Suppressor macrophage (primary cell): ENCODE measurements around the gene SCAMP5.

Experiments
- DNase-seq, 4 experiments: peaks; one replicate each; pipeline ENCODE4 v3.0.0-alpha.2; 2020 to 2022

The SCAMP5 gene

GRCh38 chr15:74977599-74977998, 17.8 kb upstream of the SCAMP5 start:
- no peak for DNase-seq

DNA sequence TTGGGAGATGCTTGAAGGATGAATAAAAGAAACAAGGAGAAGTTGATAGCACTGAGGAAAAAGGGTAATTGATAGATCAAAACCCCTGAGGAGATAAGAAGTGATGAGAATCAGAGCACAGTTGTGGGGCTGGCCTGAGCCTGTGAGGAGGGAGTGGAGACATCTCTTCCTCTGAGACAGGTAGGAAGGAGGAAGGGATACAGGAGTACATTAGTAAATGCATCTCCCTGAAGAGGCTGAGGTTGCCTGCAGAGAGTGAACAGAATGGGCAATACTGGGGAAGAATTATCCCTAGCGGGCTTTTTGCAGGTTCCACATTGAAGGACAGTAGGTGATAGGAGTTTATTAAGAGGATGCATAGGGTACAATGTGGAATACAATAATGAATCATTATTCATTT, 17.3 kb upstream of the SCAMP5 start:
- no peak for DNase-seq

DNA sequence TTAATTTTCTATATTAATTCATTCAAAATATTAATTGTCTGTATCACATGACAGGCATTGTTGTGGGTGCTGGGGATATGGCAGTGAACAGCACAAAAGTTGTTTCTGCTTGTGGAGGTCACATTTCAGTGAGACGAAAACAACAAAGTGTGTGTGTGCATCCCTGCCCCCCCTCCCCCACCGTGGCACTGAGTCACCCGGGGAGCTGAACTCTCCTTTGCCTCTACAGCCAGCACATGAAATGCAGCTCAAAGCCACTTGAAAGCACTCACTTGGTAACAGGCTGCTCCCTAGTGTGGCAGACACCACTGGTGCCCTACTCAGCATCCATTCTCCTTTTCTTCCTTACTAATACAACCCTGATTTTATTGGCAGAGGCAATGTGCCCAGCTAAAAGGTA, 16.9 kb upstream of the SCAMP5 start:
- no peak for DNase-seq

GRCh38 chr15:74982183-74982582, 13.2 kb upstream of the SCAMP5 start:
- DNase-seq = peak; percentile 24 to 76 (median 60)

GRCh38 chr15:74983725-74984231, 11.6 kb upstream of the SCAMP5 start:
- peak; percentile 60 to 83 (median 72) for DNase-seq

DNA sequence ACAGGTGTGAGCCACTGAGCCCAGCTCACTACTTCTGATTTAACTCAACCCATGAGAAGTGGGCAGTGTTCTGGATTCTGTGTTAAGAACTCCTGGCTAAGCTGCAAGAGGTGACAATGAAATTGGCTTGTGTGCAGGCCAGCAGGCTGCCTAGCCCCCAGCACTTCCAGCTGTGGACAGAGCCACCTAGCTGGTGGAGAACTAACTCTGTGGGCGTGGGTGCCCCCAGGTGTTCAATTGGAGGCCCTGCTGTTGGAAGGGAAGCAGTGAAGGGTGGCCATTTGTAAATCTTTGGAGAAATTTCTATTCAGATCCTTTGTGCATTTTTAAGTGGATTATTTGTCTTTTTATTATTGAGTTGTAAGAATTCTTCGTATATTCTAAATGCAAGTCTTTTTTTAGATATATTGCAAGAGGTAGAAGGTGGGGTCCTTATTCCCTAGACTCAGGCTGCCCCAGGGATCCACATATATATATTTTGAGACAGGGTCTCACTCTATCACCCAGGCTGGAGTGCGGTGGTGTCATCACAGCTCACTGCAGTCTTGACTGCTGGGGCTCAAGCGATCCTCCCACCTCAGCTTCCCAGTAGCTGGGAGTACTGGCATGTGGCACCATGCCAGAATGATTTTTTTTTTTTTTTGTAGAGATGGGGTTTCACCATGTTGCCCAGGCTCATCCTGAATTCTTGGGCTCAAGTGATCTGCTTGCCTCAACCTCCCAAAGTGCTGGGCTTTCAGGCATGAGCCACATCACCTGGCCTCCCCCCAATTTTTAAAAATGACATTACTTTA, 7.2 kb upstream of the SCAMP5 start:
- peak in 2 of 4 experiments; percentile 25 to 39 for DNase-seq

DNA sequence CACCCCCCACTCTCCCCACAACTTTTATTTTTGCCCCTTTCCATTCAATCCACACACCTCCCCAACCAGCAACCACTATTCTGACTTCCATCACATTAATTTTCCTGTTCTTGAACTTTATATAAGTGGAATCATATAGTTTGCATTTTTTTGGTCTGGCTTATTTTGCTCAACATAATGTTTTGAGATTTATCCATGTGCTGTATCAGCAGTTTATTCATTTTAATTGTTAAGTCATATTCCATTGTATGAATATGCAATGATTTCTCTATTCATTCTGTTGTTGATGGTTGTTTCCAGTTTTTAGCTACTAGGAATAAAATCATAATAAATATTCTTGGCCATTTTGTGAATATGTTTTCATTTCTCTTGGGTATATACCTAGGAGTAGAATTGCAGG, 5.8 kb upstream of the SCAMP5 start:
- no peak for DNase-seq

GRCh38 chr15:74992619-74993018, 2.7 kb upstream of the SCAMP5 start:
- no peak for DNase-seq

DNA sequence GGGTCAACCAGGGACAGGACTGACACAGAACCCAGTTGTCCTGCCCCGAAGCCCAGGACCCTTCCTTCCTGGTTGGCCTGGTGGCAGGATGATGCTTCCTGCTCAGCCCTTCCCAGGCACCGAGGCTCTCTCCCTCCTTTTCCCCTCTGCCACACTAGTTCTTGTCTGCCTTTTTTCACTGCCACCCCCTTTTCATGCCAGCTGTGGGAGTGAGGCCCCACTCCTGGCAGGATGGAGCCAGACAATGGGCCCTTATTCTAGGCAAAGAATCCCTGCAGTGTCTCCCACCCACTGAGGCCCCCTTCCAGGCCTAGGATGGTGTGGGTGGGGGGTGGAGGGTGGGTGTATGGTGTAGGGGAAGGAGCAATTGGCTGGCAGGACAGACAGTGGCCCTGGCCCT, 1.1 kb upstream of the SCAMP5 start:
- no peak for DNase-seq

GRCh38 chr15:74994685-74995084, 678 bp upstream of the SCAMP5 start:
- no peak for DNase-seq

- DNase-seq = no peak
Observed at GRCh38 chr15:74995779-74996765, 709 bp downstream of the SCAMP5 start.

GRCh38 chr15:74997141-74997540, 1.8 kb downstream of the SCAMP5 start:
- DNase-seq = no peak

DNA sequence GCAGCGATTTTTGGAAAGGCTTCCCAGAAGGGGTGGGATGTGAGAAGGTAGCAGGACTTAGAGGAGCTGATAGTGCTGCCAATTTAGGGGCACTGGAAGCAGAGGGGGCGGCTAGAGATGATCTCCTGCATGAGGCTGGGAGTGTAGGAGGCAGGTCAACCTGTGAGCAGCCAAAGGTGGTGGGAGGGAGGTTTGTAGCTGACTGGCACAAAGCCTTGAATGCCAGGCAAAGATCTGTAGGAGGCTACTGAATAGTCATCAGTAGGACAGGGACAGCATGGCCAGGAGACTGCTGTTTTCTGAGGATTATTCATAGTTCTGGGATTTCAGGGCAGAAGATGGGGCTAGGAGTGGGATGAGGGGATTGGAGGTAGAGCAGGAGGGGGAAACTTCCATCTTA, 2.2 kb downstream of the SCAMP5 start:
- DNase-seq = no peak

DNA sequence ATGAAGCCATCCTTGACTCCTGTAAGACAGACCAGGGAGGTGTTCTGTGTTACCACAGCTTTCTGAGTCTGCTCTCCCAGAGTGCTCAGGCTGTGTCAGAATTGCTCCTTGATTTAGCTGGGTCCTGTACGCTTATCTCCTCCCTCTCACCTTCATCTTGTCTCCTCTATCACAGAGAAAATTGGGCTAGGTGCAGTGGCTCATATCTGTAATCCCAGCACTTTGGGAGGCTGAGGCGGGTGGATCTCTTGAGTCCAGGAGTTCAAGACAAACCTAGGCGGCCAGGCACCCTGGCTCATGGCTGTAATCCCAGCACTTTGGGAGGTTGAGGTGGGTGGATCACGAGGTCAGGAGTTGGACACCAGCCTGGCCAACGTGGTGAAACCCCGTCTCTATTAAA, 5.9 kb downstream of the SCAMP5 start:
- no peak for DNase-seq

- no peak for DNase-seq
Observed at GRCh38 chr15:75002398-75002797, 7.0 kb downstream of the SCAMP5 start.

DNA sequence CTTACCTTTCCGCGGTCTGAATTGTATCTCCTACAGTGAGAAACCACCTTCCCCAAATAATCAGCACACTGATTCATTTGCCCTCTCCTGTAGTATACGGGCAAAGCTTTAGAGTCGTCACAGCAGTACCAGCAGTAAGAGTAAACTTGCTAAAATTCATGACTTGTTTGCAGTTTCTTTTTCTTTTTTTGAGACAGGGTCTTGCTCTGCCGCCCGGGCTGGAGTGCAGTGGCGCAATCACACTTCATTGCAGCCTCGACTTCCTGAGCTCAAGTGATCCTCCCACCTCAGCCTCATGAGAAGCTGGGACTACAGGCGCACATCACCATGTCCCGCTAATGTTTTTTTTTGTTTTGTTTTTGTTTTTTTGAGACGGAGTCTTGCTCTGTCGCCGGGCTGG, 11.9 kb downstream of the SCAMP5 start:
- DNase-seq = peak in 2 of 4 experiments; percentile 25 to 43

DNA sequence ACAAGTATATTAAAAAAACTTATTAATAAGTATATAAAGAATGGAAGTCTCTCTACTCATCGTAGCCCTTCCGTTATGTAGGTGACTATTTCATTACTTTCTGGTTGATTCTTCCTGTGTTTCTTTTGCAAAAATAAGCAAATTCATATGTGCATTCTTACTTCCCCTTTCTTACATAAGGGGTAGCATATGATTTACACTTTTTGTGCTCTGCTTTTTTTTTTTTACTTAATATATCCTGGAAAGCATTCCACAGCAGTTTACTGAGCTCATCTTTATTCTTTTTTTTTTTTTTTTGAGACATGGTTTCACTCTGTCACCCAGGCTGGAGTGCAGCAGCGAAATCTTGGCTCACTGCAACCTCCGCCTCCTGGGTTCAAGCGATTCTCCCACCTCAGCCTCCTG, 12.9 kb downstream of the SCAMP5 start:
- peak in 3 of 4 experiments; percentile 32 to 85 (median 82) for DNase-seq

GRCh38 chr15:75008629-75009326, 13.4 kb downstream of the SCAMP5 start:
- peak in 3 of 4 experiments; percentile 40 to 78 (median 74) for DNase-seq

GRCh38 chr15:75016431-75016830, 21.1 kb downstream of the SCAMP5 start:
- no peak for DNase-seq

- DNase-seq = no peak
Observed at GRCh38 chr15:75019916-75020315, 24.6 kb downstream of the SCAMP5 start.

- DNase-seq = peak in 2 of 4 experiments; percentile 31 to 46
Observed at GRCh38 chr15:75021341-75021740, 26.0 kb downstream of the SCAMP5 start.

DNA sequence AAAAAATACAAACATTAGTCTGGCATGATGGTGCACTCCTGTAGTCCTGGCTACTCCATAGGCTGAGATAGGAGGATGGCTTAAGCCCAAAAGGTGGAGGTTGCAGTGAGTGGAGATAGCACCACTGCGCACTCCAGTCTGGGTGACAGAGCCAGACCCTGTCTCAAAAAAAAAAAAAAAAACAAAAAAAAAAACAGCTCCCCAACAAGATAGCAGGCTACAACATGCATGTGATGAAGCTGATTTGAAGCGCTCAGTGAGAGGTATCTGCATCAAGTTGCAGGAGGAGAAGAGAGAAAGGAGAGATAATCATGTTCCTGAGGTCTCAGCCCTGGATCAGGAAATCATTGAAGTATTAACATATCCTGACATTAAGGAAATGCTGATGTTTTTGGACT, 27.4 kb downstream of the SCAMP5 start:
- no peak for DNase-seq
